Raji (cell line): ENCODE results near the gene HTRA3.

Experiments
- POLR2A ChIP-seq: IDR thresholded peaks from 2 replicates; pipeline ENCODE4 v1.6.1; 2011; ENCODE audit warnings: low read depth, low read length, control low read depth; ENCODE audit not compliant: insufficient read depth

HTRA3 gene

GRCh38 chr4:8265171-8265929 lies 4.2 kb upstream of the HTRA3 start:
- no peak for TF ChIP-seq POLR2A

GRCh38 chr4:8266088-8266487 lies 3.5 kb upstream of the HTRA3 start:
- no peak for TF ChIP-seq POLR2A

- TF ChIP-seq POLR2A = no peak
Measured at GRCh38 chr4:8266508-8266907, 3.0 kb upstream of the HTRA3 start.

GRCh38 chr4:8267077-8267476 lies 2.5 kb upstream of the HTRA3 start:
- TF ChIP-seq POLR2A = no peak

- no peak for TF ChIP-seq POLR2A
Measured at GRCh38 chr4:8268211-8268610, 1.3 kb upstream of the HTRA3 start.

DNA sequence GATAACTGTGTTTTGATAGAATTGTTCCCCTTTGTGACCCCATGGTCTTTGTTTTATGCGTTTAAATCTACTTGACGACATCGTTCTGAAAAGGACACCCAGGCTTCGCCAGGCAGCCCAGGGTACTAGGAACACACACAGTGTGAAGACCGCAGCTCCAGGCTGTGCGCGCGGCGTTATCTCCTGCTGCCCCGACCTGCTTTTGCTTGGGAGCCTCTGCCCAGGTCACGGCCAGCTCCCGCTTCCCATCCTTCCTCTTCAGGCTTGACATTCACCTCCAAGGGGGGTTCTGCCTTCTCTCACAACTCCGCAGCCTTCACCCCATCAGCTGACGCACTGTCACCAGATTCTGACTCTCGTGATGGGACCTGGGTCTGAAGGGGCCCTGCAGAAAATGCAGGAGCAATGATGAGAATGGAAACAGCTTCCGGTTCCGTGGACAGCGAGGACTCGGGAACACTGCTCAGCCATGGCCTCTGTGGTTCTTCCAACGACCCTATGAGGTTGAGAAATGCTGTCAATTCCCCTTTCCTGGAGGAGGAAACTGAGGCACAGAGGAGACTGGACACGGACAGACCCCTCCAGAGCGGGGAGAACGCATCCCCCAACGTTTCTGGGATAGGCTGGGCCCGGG lies 536 bp upstream of the HTRA3 start:
- TF ChIP-seq POLR2A = no peak

DNA sequence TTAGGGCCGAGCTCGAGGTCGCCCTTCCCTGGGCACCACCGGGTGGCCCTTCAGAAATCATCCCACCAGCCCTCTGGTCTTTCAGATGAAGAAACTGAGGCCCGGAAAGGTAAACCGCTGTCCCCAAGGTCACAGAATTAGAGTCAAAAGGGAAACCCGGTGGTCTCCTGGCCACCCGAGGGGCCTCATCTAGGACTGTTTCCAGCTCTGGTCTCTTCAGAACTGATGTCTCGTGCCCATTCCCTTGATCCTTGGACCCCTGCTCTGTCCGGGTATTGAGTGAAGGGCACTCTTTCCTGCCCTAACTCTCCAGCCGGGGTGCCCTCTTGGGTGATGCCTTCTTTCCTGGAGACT lies 841 bp downstream of the HTRA3 start:
- TF ChIP-seq POLR2A = no peak

GRCh38 chr4:8270912-8271815 lies 1.6 kb downstream of the HTRA3 start:
- no peak for TF ChIP-seq POLR2A

- TF ChIP-seq POLR2A = no peak
Measured at GRCh38 chr4:8271821-8272220, 2.3 kb downstream of the HTRA3 start.

DNA sequence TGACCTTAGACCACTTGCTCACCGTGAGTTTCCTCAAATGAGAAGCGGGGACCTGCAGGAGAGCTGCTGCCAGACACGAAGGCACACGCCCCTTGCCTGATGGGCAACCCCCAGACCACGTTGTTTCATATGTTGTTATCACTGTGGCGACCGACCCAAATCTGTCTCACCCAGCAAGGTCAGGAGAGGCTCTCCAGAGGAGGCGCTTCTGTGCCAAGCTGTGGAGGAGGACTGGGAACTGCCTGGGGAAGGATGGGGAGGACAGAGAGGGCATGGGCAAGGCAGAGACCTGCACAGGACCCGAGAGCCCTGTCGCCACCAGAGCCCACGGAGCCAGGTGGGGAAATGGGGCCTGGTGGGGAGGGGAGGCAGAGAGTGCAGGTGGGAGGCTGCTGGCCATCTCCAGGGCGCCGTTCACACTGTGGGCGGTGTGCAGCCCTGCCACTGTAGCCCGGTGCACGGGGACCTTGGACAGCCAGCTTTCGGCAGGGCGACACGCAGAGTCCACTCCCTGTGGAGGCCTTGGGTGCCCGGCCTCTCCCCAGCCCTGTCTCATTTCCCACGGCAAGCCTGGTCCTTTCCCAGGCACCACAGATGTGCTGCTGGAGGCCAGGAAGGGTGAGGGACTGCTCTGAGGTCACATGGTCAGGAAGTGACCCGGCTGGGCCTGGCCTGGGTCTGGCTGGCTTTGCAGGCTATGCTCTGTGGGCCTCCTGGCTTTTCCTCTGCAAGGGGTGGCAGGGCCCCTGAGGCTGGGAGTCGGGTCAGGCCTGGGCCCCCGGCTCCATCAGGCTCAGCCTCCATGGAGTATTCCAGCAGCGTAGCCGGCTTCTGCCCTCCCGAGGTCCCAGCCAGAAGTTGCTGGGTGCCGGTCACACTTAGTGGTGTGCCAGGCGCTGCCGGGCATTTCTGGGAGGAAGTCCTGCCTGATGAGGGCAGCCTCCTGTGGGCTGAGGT lies 3.2 kb downstream of the HTRA3 start:
- no peak for TF ChIP-seq POLR2A

DNA sequence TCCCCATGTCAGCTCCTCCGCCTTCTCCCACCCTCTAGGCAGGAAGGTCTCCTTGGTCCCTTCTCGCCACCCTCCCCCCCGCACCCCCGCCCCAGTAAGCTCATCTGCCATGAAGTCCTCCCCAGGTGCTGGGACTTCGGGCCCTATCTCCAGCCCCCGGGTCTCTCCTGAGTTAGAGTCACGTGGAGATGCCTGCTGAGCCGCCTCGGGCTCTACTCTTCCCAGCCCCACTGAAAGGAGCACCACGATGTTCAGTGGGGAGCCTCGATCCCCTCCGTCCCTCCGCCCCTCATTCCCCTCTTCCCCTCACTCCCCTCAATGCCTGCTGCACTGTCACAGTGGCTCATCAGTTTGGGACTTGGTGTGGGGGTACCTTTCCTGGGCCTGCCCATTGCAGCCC lies 3.9 kb downstream of the HTRA3 start:
- no peak for TF ChIP-seq POLR2A

DNA sequence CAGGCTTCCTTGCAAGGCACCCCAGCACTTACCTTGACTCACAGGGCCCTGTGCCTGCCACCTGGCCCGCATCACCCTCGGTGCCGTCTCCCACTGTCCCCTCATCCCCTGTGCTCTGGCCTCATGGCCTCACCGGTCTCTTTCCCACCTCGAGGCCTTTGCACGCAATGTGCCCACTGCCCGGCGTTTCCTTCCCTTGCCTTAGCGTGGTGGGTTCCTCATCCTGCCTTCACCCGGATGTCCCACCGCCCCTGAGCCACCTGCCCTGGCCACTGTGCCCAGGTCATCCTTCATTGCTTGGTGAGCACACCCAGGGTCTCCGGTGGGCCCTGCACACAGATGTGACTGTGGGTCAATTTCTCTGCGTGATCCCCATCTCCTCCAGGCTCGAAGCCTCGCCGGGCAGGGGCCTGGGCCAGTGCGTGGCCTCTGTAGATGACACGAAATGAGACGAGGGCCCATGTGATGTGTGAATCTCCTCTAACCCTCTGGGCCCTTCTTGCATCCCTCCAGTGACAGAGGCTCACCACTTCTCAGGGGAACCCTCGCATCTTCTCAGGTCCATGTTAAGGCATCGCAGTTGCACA lies 4.6 kb downstream of the HTRA3 start:
- no peak for TF ChIP-seq POLR2A

DNA sequence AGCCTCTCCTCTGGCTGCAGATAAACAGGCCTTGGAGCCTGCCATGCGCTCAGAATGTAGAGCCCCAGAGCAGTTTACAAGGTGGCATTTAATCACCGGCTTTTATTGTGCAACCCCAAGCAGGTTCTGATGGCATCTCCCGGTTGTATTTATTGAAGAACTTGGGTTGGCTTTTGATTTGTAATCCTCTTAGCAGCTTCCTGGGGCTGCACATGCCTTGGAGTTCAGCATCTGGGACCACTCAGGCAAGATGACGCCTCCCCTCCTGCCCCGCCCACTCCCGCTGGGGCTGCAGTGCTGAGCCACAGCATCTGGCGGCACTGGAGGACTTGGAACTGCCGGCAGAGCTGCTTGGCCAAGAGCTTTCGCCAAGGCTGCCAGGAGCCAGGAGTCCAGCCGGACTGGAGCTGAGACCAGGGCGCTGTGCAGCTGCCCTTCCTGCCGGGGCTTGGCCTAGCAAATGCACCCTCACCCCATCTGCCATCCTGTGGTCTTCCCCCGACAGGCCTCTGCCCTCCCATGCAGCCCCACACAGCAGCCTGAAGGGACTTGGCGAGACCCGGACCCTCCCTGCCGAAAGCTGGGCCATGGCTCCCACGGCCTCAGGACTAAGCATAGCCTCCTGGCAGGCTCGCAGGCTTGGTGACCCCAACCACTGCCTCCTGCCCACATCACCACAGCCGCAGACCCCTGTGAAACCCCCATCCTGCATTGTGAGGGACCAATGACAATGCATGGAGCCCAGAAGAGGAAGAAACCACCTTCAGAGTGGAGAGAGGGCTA lies 5.4 kb downstream of the HTRA3 start:
- TF ChIP-seq POLR2A = no peak

- no peak for TF ChIP-seq POLR2A
Measured at GRCh38 chr4:8275548-8275910, 6.0 kb downstream of the HTRA3 start.
